SK-N-MC (cell line): ENCODE data around the gene HS3ST3B1.

Experiments used
- EZH2 ChIP-seq: fragments of 200-600 bp; sonication (generic); IDR thresholded peaks from one replicate; pipeline ENCODE4 v1.6.1; 2017; ENCODE audit warnings: antibody characterized with exemption
- FOXP2 ChIP-seq: optimal IDR thresholded peaks from 2 replicates; pipeline ENCODE3; 2011; ENCODE audit warnings: mild to moderate bottlenecking, moderate library complexity; ENCODE audit not compliant: insufficient read depth; ENCODE audit errors: extremely low read length, control extremely low read depth
- POLR2AphosphoS5 ChIP-seq: IDR thresholded peaks from 2 replicates; pipeline ENCODE4 v1.6.1; 2012; ENCODE audit warnings: mild to moderate bottlenecking, low read depth, low read length, borderline replicate concordance

GRCh38 chr17:14351493-14351892 is 50.6 kb downstream of the HS3ST3B1 start:
- TF ChIP-seq EZH2 (no peak), POLR2AphosphoS5 (no peak), FOXP2 (no peak)
